ENCODE results near the gene PDP2. TPM values are rescaled to one million over a fixed set of nuclear protein-coding genes. Genes with fewer than 3 reads are reported as not detected.
"Not testable (repeated sequence)": the region's sequence is repeated elsewhere in the genome, so short reads cannot be mapped to it uniquely, and the experiment has no call there.

Gene PDP2
- total RNA-seq, 1 donor from 2014 or later = 51.8 TPM

GRCh38 chr16:66927918-66928649 lies 47.8 kb downstream of the PDP2 start:
- H3K9me3 Mint-ChIP-seq = no peaks in the 10 kb centered on the region
- intact Hi-C loops (cut with micrococcal nuclease) = loop anchor here (1.0 to 5.0 kb wide), 2 partner anchors 33 to 46 kb away; partner anchors contain the start of gene PDP2
- peak overlapping the region; percentile 76 for H3K27ac Mint-ChIP-seq

GRCh38 chr16:66928702-66929388 lies 48.5 kb downstream of the PDP2 start:
- Mint-ChIP-seq H3K27ac (peak overlapping the region; percentile 29), H3K27me3 (peaks cover 19% of the 10 kb centered on the region), H3K4me3 (no peak overlapping the region), H3K9me3 (no peaks in the 10 kb centered on the region), H3K36me3 (ENCODE audit: low read depth) (peaks cover 24% of the 10 kb centered on the region), H3K4me1 (peaks cover 41% of the 10 kb centered on the region)
- intact Hi-C loops (cut with micrococcal nuclease) = loop anchor here (1.0 to 5.0 kb wide), 2 partner anchors 34 to 47 kb away; partner anchors contain the start of gene PDP2
- DNase-seq = peak; percentile 81

More at GRCh38 chr16:66927918-66928649, 47.8 kb downstream of the PDP2 start:
- Mint-ChIP-seq H3K4me1 (peaks cover 38% of the 10 kb centered on the region), H3K36me3 (ENCODE audit: low read depth) (peaks cover 16% of the 10 kb centered on the region), H3K27me3 (peaks cover 26% of the 10 kb centered on the region), H3K4me3 (no peak overlapping the region)
- no peak for DNase-seq

- intact Hi-C loops (cut with micrococcal nuclease) = no loop called here
- H3K27ac Mint-ChIP-seq = peak overlapping the region; percentile 6
- no peak for DNase-seq
- H3K9me3 Mint-ChIP-seq = no peaks in the 10 kb centered on the region
- peaks cover 12% of the 10 kb centered on the region for H3K27me3 Mint-ChIP-seq
- H3K4me1 Mint-ChIP-seq = peaks cover 44% of the 10 kb centered on the region
- peaks cover 27% of the 10 kb centered on the region for H3K36me3 Mint-ChIP-seq (ENCODE audit: low read depth)
- H3K4me3 Mint-ChIP-seq = no peak overlapping the region
These were observed 49.9 kb downstream of the PDP2 start for GRCh38 chr16:66930189-66930588.

- intact Hi-C loops (cut with micrococcal nuclease) = no loop called here
- H3K27me3 Mint-ChIP-seq = no peaks in the 10 kb centered on the region
- peaks cover 32% of the 10 kb centered on the region for H3K36me3 Mint-ChIP-seq (ENCODE audit: low read depth)
- H3K4me1 Mint-ChIP-seq = peaks cover 48% of the 10 kb centered on the region
- H3K4me3 Mint-ChIP-seq = peak overlapping the region; percentile 69
- H3K9me3 Mint-ChIP-seq = no peaks in the 10 kb centered on the region
- no peak overlapping the region for H3K27ac Mint-ChIP-seq
- DNase-seq = no peak
These were observed 51.4 kb downstream of the PDP2 start for GRCh38 chr16:66931665-66932064.

GRCh38 chr16:66932076-66932475 lies 51.8 kb downstream of the PDP2 start:
- Mint-ChIP-seq H3K9me3 (no peaks in the 10 kb centered on the region), H3K36me3 (ENCODE audit: low read depth) (peaks cover 33% of the 10 kb centered on the region), H3K4me3 (peak overlapping the region; percentile 99), H3K27ac (peak overlapping the region; percentile 34), H3K4me1 (peaks cover 50% of the 10 kb centered on the region), H3K27me3 (no peaks in the 10 kb centered on the region)
- intact Hi-C loops (cut with micrococcal nuclease) = no loop called here
- DNase-seq = no peak

- no peaks in the 10 kb centered on the region for H3K9me3 Mint-ChIP-seq
- peaks cover 43% of the 10 kb centered on the region for H3K4me1 Mint-ChIP-seq
These were observed 53.4 kb downstream of the PDP2 start for GRCh38 chr16:66933776-66934137.

GRCh38 chr16:66934138-66934838 lies 54.0 kb downstream of the PDP2 start, which contains the start of gene CIAO2B:
Gene CIAO2B (minus strand): TSS chr16:66934402. CDS start chr16:66934364, 38 bp downstream.
- Mint-ChIP-seq H3K9me3 (no peaks in the 10 kb centered on the region), H3K4me1 (peaks cover 43% of the 10 kb centered on the region), H3K27me3 (no peaks in the 10 kb centered on the region), H3K36me3 (ENCODE audit: low read depth) (peaks cover 43% of the 10 kb centered on the region), H3K4me3 (peak within 1 kb of the TSS; percentile 99), H3K27ac (peak within 1 kb of the TSS; percentile 98)
- intact Hi-C loops (cut with micrococcal nuclease) = loop anchor here (2.0 kb wide), 1 partner anchor 103 kb away; the partner anchor contains the start of gene NAE1
- peak; percentile 98 for DNase-seq

More at GRCh38 chr16:66933776-66934137, 53.4 kb downstream of the PDP2 start:
- Mint-ChIP-seq H3K36me3 (ENCODE audit: low read depth) (peaks cover 40% of the 10 kb centered on the region), H3K4me3 (peak overlapping the region; percentile 99), H3K27ac (peak overlapping the region; percentile 98), H3K27me3 (no peaks in the 10 kb centered on the region)
- DNase-seq = no peak
- intact Hi-C loops (cut with micrococcal nuclease) = loop anchor here (2.0 kb wide), 1 partner anchor 103 kb away; the partner anchor contains the start of gene NAE1

- DNase-seq, H3K27me3 Mint-ChIP-seq, H3K9me3 Mint-ChIP-seq: not testable (repeated sequence)
- intact Hi-C loops (cut with micrococcal nuclease) = loop anchor here (2.0 kb wide), 1 partner anchor 104 kb away; the partner anchor contains the start of gene NAE1
- H3K4me1 Mint-ChIP-seq = peaks cover 43% of the 10 kb centered on the region
- H3K4me3 Mint-ChIP-seq = peak overlapping the region; percentile 99
- peak overlapping the region; percentile 98 for H3K27ac Mint-ChIP-seq
- H3K36me3 Mint-ChIP-seq (ENCODE audit: low read depth) = peaks cover 45% of the 10 kb centered on the region
These were observed 54.6 kb downstream of the PDP2 start for GRCh38 chr16:66934839-66935313.

GRCh38 chr16:66935314-66936011 lies 55.1 kb downstream of the PDP2 start, which contains the start of gene CES2:
Gene CES2 (plus strand): TSS chr16:66935516. CDS start chr16:66935636, 120 bp downstream.
- Mint-ChIP-seq H3K27me3 (no peaks in the 10 kb centered on the region), H3K4me1 (peaks cover 43% of the 10 kb centered on the region), H3K36me3 (ENCODE audit: low read depth) (peaks cover 46% of the 10 kb centered on the region), H3K27ac (peak within 1 kb of the TSS; percentile 98), H3K4me3 (peak within 1 kb of the TSS; percentile 99), H3K9me3 (no peaks in the 10 kb centered on the region)
- intact Hi-C loops (cut with micrococcal nuclease) = loop anchor here (2.0 kb wide), 1 partner anchor 105 kb away; the partner anchor contains the start of gene NAE1
- DNase-seq = no peak

GRCh38 chr16:66936462-66936861 lies 56.1 kb downstream of the PDP2 start:
- H3K27ac Mint-ChIP-seq = peak overlapping the region; percentile 53
- H3K4me3 Mint-ChIP-seq = peak overlapping the region; percentile 99
- DNase-seq = no peak
- intact Hi-C loops (cut with micrococcal nuclease) = no loop called here
- H3K4me1 Mint-ChIP-seq = peaks cover 43% of the 10 kb centered on the region
- H3K9me3 Mint-ChIP-seq = no peaks in the 10 kb centered on the region
- H3K27me3 Mint-ChIP-seq = no peaks in the 10 kb centered on the region
- peaks cover 47% of the 10 kb centered on the region for H3K36me3 Mint-ChIP-seq (ENCODE audit: low read depth)

- H3K4me1 Mint-ChIP-seq = peaks cover 40% of the 10 kb centered on the region
- DNase-seq = no peak
- H3K36me3 Mint-ChIP-seq (ENCODE audit: low read depth) = peaks cover 46% of the 10 kb centered on the region
- peak overlapping the region; percentile 53 for H3K27ac Mint-ChIP-seq
- H3K9me3 Mint-ChIP-seq = no peaks in the 10 kb centered on the region
- peak overlapping the region; percentile 99 for H3K4me3 Mint-ChIP-seq
- intact Hi-C loops (cut with micrococcal nuclease) = no loop called here
- no peaks in the 10 kb centered on the region for H3K27me3 Mint-ChIP-seq
These were observed 56.7 kb downstream of the PDP2 start for GRCh38 chr16:66936889-66937554.

- H3K36me3 Mint-ChIP-seq (ENCODE audit: low read depth) = peaks cover 47% of the 10 kb centered on the region
- no peak overlapping the region for H3K27ac Mint-ChIP-seq
- H3K27me3 Mint-ChIP-seq = no peaks in the 10 kb centered on the region
- H3K9me3 Mint-ChIP-seq = no peaks in the 10 kb centered on the region
- no peak for DNase-seq
- no peak overlapping the region for H3K4me3 Mint-ChIP-seq
- intact Hi-C loops (cut with micrococcal nuclease) = no loop called here
- H3K4me1 Mint-ChIP-seq = peaks cover 34% of the 10 kb centered on the region
These were observed 57.5 kb downstream of the PDP2 start for GRCh38 chr16:66937725-66938337.
